ENCODE data around the gene ELOVL3. TPM values are rescaled to one million over a fixed set of nuclear protein-coding genes. Genes with fewer than 3 reads are reported as not detected.

Gene ELOVL3
- total and polyA plus RNA-seq, 2 of the 13 experiments (the other 11 are each of a cell fraction or from before 2014, with no cell fraction given) = 0.58 to 0.69 TPM

DNA sequence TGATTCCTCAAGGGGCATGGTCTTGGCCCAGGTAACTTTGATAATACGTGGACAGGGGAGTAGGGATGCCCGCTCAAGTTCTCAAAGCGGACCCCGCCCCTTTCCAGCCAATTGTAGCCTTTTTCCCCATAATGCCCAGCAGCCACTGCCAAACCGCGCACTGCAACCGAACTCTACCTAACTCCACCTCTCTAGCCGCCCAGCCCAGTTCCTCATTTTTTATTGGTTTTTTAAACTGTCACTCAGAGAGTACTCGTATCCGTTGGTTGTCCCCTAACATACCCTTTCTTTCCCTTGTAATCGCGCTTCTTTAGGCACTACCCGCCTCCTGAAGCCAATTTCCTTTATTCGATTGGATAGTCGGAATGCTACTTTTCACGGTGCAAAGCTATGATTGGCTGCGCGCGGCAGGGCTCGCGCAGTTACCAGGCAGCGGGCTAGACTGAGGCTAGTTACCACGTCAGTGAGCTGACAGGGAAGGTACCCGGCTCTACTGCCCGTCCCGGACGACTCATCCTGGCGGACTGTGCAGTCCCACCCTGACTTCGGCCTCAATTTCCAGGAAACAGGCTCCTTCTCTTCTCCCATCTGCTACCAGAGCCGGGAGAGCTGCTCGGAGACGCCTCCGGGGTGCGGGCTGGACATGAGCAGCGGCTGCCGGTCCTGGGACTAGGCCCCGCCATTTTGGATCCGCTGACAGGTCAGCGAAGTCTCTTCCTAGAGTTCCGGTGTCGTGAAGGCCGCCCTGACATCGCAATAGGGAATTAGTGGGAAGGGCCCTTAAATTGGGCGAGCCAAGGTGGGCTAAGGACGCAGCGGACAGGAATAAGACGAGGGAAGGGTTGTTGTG, 19.2 kb downstream of the ELOVL3 start, which contains the start of gene GBF1 (continued):
- TF ChIP-seq, protein P1, sequence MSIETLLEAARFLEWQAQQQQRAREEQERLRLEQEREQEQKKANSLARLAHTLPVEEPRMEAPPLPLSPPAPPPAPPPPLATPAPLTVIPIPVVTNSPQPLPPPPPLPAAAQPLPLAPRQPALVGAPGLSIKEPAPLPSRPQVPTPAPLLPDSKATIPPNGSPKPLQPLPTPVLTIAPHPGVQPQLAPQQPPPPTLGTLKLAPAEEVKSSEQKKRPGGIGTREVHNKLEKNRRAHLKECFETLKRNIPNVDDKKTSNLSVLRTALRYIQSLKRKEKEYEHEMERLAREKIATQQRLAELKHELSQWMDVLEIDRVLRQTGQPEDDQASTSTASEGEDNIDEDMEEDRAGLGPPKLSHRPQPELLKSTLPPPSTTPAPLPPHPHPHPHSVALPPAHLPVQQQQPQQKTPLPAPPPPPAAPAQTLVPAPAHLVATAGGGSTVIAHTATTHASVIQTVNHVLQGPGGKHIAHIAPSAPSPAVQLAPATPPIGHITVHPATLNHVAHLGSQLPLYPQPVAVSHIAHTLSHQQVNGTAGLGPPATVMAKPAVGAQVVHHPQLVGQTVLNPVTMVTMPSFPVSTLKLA (IDR thresholded peaks at IDR 0.05) = no peak; the same call in none of the 2 replicates
- TF ChIP-seq IKZF4 (CRISPR knock-in tag; IDR thresholded peaks at IDR 0.05; ENCODE audit: borderline replicate concordance, low read depth, not compliant biosample characterization) = no peak
- TF ChIP-seq, protein P2, sequence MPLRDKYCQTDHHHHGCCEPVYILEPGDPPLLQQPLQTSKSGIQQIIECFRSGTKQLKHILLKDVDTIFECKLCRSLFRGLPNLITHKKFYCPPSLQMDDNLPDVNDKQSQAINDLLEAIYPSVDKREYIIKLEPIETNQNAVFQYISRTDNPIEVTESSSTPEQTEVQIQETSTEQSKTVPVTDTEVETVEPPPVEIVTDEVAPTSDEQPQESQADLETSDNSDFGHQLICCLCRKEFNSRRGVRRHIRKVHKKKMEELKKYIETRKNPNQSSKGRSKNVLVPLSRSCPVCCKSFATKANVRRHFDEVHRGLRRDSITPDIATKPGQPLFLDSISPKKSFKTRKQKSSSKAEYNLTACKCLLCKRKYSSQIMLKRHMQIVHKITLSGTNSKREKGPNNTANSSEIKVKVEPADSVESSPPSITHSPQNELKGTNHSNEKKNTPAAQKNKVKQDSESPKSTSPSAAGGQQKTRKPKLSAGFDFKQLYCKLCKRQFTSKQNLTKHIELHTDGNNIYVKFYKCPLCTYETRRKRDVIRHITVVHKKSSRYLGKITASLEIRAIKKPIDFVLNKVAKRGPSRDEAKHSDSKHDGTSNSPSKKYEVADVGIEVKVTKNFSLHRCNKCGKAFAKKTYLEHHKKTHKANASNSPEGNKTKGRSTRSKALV (CRISPR knock-in tag; IDR thresholded peaks at IDR 0.05) = no peak
- peak; percentile 76 for TF ChIP-seq RBFOX2 (IDR thresholded peaks at IDR 0.05; ENCODE audit: low read depth, low read length)
- TF ChIP-seq TBL1XR1 (IDR thresholded peaks at IDR 0.05; ENCODE audit: borderline replicate concordance, low read length, partially characterized antibody) = no peak
- no peak; the same call in 1 of the 2 replicates for TF ChIP-seq ARHGAP35 (CRISPR knock-in tag; IDR thresholded peaks at IDR 0.05; ENCODE audit: borderline replicate concordance)
- TF ChIP-seq KAT7 (CRISPR knock-in tag; IDR thresholded peaks at IDR 0.05; ENCODE audit: borderline replicate concordance) = no peak
- TF ChIP-seq SMAD1 (CRISPR knock-in tag; IDR thresholded peaks at IDR 0.05; ENCODE audit: borderline replicate concordance, low read depth) = 0 out of 2 replicates have a peak, but pooled peaks have one; percentile 20
- no peak for TF ChIP-seq ZNF383 (CRISPR knock-in tag; IDR thresholded peaks at IDR 0.05; ENCODE audit: borderline replicate concordance)
- TF ChIP-seq RFXAP (CRISPR knock-in tag; IDR thresholded peaks at IDR 0.05; ENCODE audit: borderline replicate concordance) = peak; percentile 99
- no peak for TF ChIP-seq GPN1 (CRISPR knock-in tag; IDR thresholded peaks at IDR 0.05; ENCODE audit: borderline replicate concordance)
- TF ChIP-seq HCFC1 (IDR thresholded peaks at IDR 0.05; ENCODE audit: low read depth, low read length) = no peak
- TF ChIP-seq CCDC6 (CRISPR knock-in tag; IDR thresholded peaks at IDR 0.05) = no peak; the same call in 1 of the 2 replicates
- TF ChIP-seq RBAK (CRISPR knock-in tag; IDR thresholded peaks at IDR 0.05) = no peak
- TF ChIP-seq SP140L (CRISPR knock-in tag; IDR thresholded peaks at IDR 0.05; ENCODE audit: borderline replicate concordance) = 0 out of 2 replicates have a peak, but pooled peaks have one; percentile 41
- TF ChIP-seq, protein P3, sequence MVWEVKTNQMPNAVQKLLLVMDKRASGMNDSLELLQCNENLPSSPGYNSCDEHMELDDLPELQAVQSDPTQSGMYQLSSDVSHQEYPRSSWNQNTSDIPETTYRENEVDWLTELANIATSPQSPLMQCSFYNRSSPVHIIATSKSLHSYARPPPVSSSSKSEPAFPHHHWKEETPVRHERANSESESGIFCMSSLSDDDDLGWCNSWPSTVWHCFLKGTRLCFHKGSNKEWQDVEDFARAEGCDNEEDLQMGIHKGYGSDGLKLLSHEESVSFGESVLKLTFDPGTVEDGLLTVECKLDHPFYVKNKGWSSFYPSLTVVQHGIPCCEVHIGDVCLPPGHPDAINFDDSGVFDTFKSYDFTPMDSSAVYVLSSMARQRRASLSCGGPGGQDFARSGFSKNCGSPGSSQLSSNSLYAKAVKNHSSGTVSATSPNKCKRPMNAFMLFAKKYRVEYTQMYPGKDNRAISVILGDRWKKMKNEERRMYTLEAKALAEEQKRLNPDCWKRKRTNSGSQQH (CRISPR knock-in tag; IDR thresholded peaks at IDR 0.05; ENCODE audit: low read depth) = peak; percentile 35; the same call in 1 of the 2 replicates
- TF ChIP-seq, protein P4, sequence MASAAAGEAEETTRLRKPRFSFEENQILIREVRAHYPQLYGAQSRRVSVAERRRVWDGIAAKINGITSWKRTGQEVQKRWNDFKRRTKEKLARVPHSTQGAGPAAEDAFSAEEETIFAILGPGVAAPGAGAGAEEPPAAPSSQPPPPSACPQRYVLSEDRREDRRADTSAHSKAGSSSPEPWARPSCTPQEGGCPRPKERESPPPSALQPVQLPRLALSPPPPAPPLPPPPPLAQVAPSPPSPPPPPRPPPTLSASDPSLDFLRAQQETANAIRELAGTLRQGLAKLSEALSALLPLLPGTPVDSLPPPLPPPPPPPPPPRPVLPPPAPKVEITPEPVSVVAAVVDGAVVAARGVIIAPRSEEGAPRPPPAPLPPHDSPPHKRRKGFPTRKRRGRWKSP (CRISPR knock-in tag; IDR thresholded peaks at IDR 0.05) = peak; percentile 91
- no peak for TF ChIP-seq ZNF235 (CRISPR knock-in tag; IDR thresholded peaks at IDR 0.05; ENCODE audit: borderline replicate concordance)
- no peak for TF ChIP-seq EZH2 (conservative IDR thresholded peaks at IDR 0.05; ENCODE audit: low read depth, low read length)

Measured in HepG2 (cell line).